Fibroblast of peridontal ligament (primary cell): ENCODE data around the gene AGK.
A peak's percentile ranks its signal among the peaks of the same experiment; 100 is the strongest.
"Not testable (repeated sequence)": the region's sequence is repeated elsewhere in the genome, so short reads cannot be mapped to it uniquely, and the experiment has no call there.

ENCODE experiments used
- DNase-seq: peaks from one replicate; pipeline ENCODE4 v3.0.0-alpha.2; 2010; ENCODE audit errors: extremely low read depth

The AGK gene

GRCh38 chr7:141646826-141647480 is 95.7 kb downstream of the AGK start:
- DNase-seq = peak; percentile 54

GRCh38 chr7:141647701-141648100 is 96.5 kb downstream of the AGK start:
- not testable (repeated sequence) for DNase-seq

- DNase-seq = peak; percentile 67
Observed at GRCh38 chr7:141648276-141649114, 97.3 kb downstream of the AGK start.

GRCh38 chr7:141649137-141649864 is 98.1 kb downstream of the AGK start:
- peak; percentile 78 for DNase-seq

GRCh38 chr7:141649865-141650634 is 98.8 kb downstream of the AGK start:
- DNase-seq = peak; percentile 95

GRCh38 chr7:141651417-141651816 is 100.2 kb downstream of the AGK start:
- no peak for DNase-seq

- no peak for DNase-seq
Observed at GRCh38 chr7:141652691-141653090, 101.5 kb downstream of the AGK start.

- DNase-seq = peak; percentile 77
Observed at GRCh38 chr7:141654551-141654950, 103.3 kb downstream of the AGK start.

- no peak for DNase-seq
Observed at GRCh38 chr7:141659501-141659900, 108.3 kb downstream of the AGK start.

GRCh38 chr7:141660259-141660658 is 109.0 kb downstream of the AGK start:
- DNase-seq = no peak

- no peak for DNase-seq
Observed at GRCh38 chr7:141663081-141663849, 112.1 kb downstream of the AGK start.

GRCh38 chr7:141664450-141664849 is 113.2 kb downstream of the AGK start:
- no peak for DNase-seq

- DNase-seq = no peak
Observed at GRCh38 chr7:141665208-141666035, 114.2 kb downstream of the AGK start.

GRCh38 chr7:141666071-141666470 is 114.9 kb downstream of the AGK start:
- DNase-seq = no peak

- no peak for DNase-seq
Observed at GRCh38 chr7:141668853-141669252, 117.6 kb downstream of the AGK start.

- DNase-seq = no peak
Observed at GRCh38 chr7:141671705-141672496, 120.7 kb downstream of the AGK start.

- no peak for DNase-seq
Observed at GRCh38 chr7:141673346-141673745, 122.1 kb downstream of the AGK start.

- DNase-seq = no peak
Observed at GRCh38 chr7:141674171-141674671, 123.0 kb downstream of the AGK start.

GRCh38 chr7:141674702-141675101 is 123.5 kb downstream of the AGK start:
- DNase-seq = no peak
